ENCODE data around the gene CACNA1B.

The CACNA1B gene

GRCh38 chr9:138043411-138044345 lies 166.1 kb downstream of the CACNA1B start:
- no peak for DNase-seq

GRCh38 chr9:138044485-138045383 lies 167.2 kb downstream of the CACNA1B start:
- no peak for DNase-seq

GRCh38 chr9:138045541-138046490 lies 168.2 kb downstream of the CACNA1B start:
- DNase-seq, result no peak

- no peak for DNase-seq
Observed at GRCh38 chr9:138046641-138047301, 169.2 kb downstream of the CACNA1B start.

- no peak for DNase-seq
Observed at GRCh38 chr9:138047469-138048040, 170.0 kb downstream of the CACNA1B start.

- no peak for DNase-seq
Observed at GRCh38 chr9:138048184-138048583, 170.6 kb downstream of the CACNA1B start.

- no peak for DNase-seq
Observed at GRCh38 chr9:138049085-138049778, 171.7 kb downstream of the CACNA1B start.

- DNase-seq, result no peak
Observed at GRCh38 chr9:138049779-138050471, 172.3 kb downstream of the CACNA1B start.

- no peak for DNase-seq
Observed at GRCh38 chr9:138050472-138051330, 173.1 kb downstream of the CACNA1B start.

- DNase-seq, result no peak
Observed at GRCh38 chr9:138051586-138052321, 174.2 kb downstream of the CACNA1B start.

- no peak for DNase-seq
Observed at GRCh38 chr9:138052322-138052615, 174.7 kb downstream of the CACNA1B start.

GRCh38 chr9:138052635-138053320 lies 175.2 kb downstream of the CACNA1B start:
- DNase-seq, result no peak

GRCh38 chr9:138053321-138053868 lies 175.8 kb downstream of the CACNA1B start:
- DNase-seq, result no peak

- no peak for DNase-seq
Observed at GRCh38 chr9:138053996-138054752, 176.6 kb downstream of the CACNA1B start.

- DNase-seq, result no peak
Observed at GRCh38 chr9:138057726-138058125, 180.1 kb downstream of the CACNA1B start.

GRCh38 chr9:138058181-138058580 lies 180.6 kb downstream of the CACNA1B start:
- DNase-seq, result no peak

- DNase-seq, result no peak
Observed at GRCh38 chr9:138059196-138059595, 181.6 kb downstream of the CACNA1B start.

Measured in NCI-H2227 treated with DMSO at 0.1 percent for 48 hours (cell line).